Osteoblast (primary cell): ENCODE data around the gene COQ4. TPM values are rescaled to one million over a fixed set of nuclear protein-coding genes. Genes with fewer than 3 reads are reported as not detected.

Source experiments
- DNase-seq: peaks from one replicate; pipeline ENCODE4 v3.0.0; 2011; ENCODE audit warnings: low spot score, mixed read lengths; ENCODE audit not compliant: insufficient read length; ENCODE audit errors: missing footprints
- H2AFZ ChIP-seq: 2 replicates; pipeline ENCODE4 v1.6.0; 2011; ENCODE audit warnings: mild to moderate bottlenecking, low read length
- H3K27ac ChIP-seq: 2 replicates; pipeline ENCODE4 v1.5.1; 2011; ENCODE audit warnings: mild to moderate bottlenecking, low read depth, low read length, moderate library complexity
- H3K27me3 ChIP-seq: 2 replicates; pipeline ENCODE4 v1.6.0; 2012; ENCODE audit warnings: mild to moderate bottlenecking, control low read depth, inconsistent platforms, low read length, moderate library complexity; ENCODE audit not compliant: insufficient read depth
- H3K36me3 ChIP-seq: 2 replicates; pipeline ENCODE4 v1.5.1; 2011; ENCODE audit warnings: mild to moderate bottlenecking, low read length, control low read depth, moderate library complexity; ENCODE audit not compliant: insufficient read depth
- H3K4me1 ChIP-seq: 2 replicates; pipeline ENCODE4 v1.5.1; 2011; ENCODE audit warnings: mild to moderate bottlenecking, low read length, control low read depth, moderate library complexity; ENCODE audit not compliant: insufficient read depth
- H3K4me2 ChIP-seq: 2 replicates; pipeline ENCODE4 v1.6.0; 2011; ENCODE audit warnings: mild to moderate bottlenecking, low read length; ENCODE audit not compliant: insufficient read depth
- H3K4me3 ChIP-seq: fragments of 200-600 bp; sonication (generic); 3 replicates; pipeline ENCODE4 v1.5.1; 2012; ENCODE audit warnings: mild to moderate bottlenecking, low read length, inconsistent platforms; ENCODE audit not compliant: insufficient read depth
- H3K79me2 ChIP-seq: 2 replicates; pipeline ENCODE4 v1.6.0; 2012; ENCODE audit warnings: mild to moderate bottlenecking, low read length, control low read depth, inconsistent platforms; ENCODE audit not compliant: insufficient read depth
- H3K9me3 ChIP-seq: 2 replicates; pipeline ENCODE4 v1.5.1; 2011; ENCODE audit warnings: low read depth, low read length, control low read depth
- H4K20me1 ChIP-seq: 2 replicates; pipeline ENCODE4 v1.6.0; 2012; ENCODE audit warnings: mild to moderate bottlenecking, low read length, control low read depth; ENCODE audit not compliant: insufficient read depth
- CTCF ChIP-seq: IDR thresholded peaks from 2 replicates; pipeline ENCODE4 v1.5.1; 2011; ENCODE audit warnings: mild to moderate bottlenecking, low read depth, low read length, moderate library complexity; ENCODE audit errors: extremely low read depth
- total RNA-seq: library from RNA; depleted of rRNA; stranded (reverse); fragments of >200 nt; gene quantifications from 2 replicates; pipeline ENCODE4 v1.2.3, GENCODE V29; 2012

The COQ4 gene
- total RNA-seq, 1 donor, result 34.7 TPM

GRCh38 chr9:128288273-128289004, 34.2 kb upstream of the COQ4 start:
- DNase-seq, result no peak

GRCh38 chr9:128292009-128292408, 30.6 kb upstream of the COQ4 start:
- Histone ChIP-seq H3K27me3 (no peaks in the 10 kb centered on the region), H3K36me3 (peaks cover 10% of the 10 kb centered on the region), H3K9me3 (no peaks in the 10 kb centered on the region), H3K4me1 (peaks cover 11% of the 10 kb centered on the region), H3K4me2 (no peak overlapping the region), H3K27ac (no peak overlapping the region), H3K4me3 (no peak overlapping the region), H3K79me2 (no peaks in the 10 kb centered on the region), H2AFZ (no peak overlapping the region), H4K20me1 (peaks cover 3% of the 10 kb centered on the region)
- no peak for TF ChIP-seq CTCF
- DNase-seq, result no peak

More at GRCh38 chr9:128288273-128289004, 34.2 kb upstream of the COQ4 start:
- Histone ChIP-seq H3K4me3 (no peak overlapping the region), H3K27me3 (no peaks in the 10 kb centered on the region), H3K9me3 (no peaks in the 10 kb centered on the region), H3K4me2 (no peak overlapping the region), H4K20me1 (peaks cover 3% of the 10 kb centered on the region), H2AFZ (no peak overlapping the region), H3K79me2 (no peaks in the 10 kb centered on the region), H3K4me1 (no peaks in the 10 kb centered on the region), H3K27ac (no peak overlapping the region), H3K36me3 (peaks cover 27% of the 10 kb centered on the region)
- no peak for TF ChIP-seq CTCF

GRCh38 chr9:128293091-128293490, 29.5 kb upstream of the COQ4 start:
- Histone ChIP-seq H3K9me3 (no peaks in the 10 kb centered on the region), H3K79me2 (no peaks in the 10 kb centered on the region), H3K4me3 (no peak overlapping the region), H2AFZ (no peak overlapping the region), H3K4me1 (peaks cover 11% of the 10 kb centered on the region), H3K4me2 (no peak overlapping the region), H4K20me1 (peaks cover 3% of the 10 kb centered on the region), H3K36me3 (peaks cover 10% of the 10 kb centered on the region), H3K27ac (no peak overlapping the region), H3K27me3 (no peaks in the 10 kb centered on the region)
- TF ChIP-seq CTCF, result no peak
- DNase-seq, result peak; percentile 74

GRCh38 chr9:128294142-128294541, 28.5 kb upstream of the COQ4 start:
- no peak for TF ChIP-seq CTCF
- H3K36me3 ChIP-seq, result peaks cover 4% of the 10 kb centered on the region
- no peaks in the 10 kb centered on the region for H4K20me1 ChIP-seq
- H3K27ac ChIP-seq, result no peak overlapping the region
- H2AFZ ChIP-seq, result no peak overlapping the region
- no peaks in the 10 kb centered on the region for H3K9me3 ChIP-seq
- no peaks in the 10 kb centered on the region for H3K79me2 ChIP-seq
- DNase-seq, result no peak
- peaks cover 11% of the 10 kb centered on the region for H3K4me1 ChIP-seq
- H3K27me3 ChIP-seq, result no peaks in the 10 kb centered on the region
- no peak overlapping the region for H3K4me2 ChIP-seq
- H3K4me3 ChIP-seq, result no peak overlapping the region
